ENCODE results near the gene ZNF428. TPM values are rescaled to one million over a fixed set of nuclear protein-coding genes. Genes with fewer than 3 reads are reported as not detected.
"Not testable (repeated sequence)": the region's sequence is repeated elsewhere in the genome, so short reads cannot be mapped to it uniquely, and the experiment has no call there.

Gene ZNF428
- total RNA-seq, 1 donor = 25.0 TPM

GRCh38 chr19:43610493-43610892, 8.9 kb downstream of the ZNF428 start:
- no peak overlapping the region for H3K4me3 ChIP-seq (ENCODE audit: low read depth, low read length)
- TF ChIP-seq, protein P1, sequence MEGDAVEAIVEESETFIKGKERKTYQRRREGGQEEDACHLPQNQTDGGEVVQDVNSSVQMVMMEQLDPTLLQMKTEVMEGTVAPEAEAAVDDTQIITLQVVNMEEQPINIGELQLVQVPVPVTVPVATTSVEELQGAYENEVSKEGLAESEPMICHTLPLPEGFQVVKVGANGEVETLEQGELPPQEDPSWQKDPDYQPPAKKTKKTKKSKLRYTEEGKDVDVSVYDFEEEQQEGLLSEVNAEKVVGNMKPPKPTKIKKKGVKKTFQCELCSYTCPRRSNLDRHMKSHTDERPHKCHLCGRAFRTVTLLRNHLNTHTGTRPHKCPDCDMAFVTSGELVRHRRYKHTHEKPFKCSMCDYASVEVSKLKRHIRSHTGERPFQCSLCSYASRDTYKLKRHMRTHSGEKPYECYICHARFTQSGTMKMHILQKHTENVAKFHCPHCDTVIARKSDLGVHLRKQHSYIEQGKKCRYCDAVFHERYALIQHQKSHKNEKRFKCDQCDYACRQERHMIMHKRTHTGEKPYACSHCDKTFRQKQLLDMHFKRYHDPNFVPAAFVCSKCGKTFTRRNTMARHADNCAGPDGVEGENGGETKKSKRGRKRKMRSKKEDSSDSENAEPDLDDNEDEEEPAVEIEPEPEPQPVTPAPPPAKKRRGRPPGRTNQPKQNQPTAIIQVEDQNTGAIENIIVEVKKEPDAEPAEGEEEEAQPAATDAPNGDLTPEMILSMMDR (IDR thresholded peaks at IDR 0.05; ENCODE audit: insufficient read depth, low read depth, low read length) = no peak
- peak; percentile 42 for DNase-seq (ENCODE audit: low read depth)

- no peak overlapping the region for H3K4me3 ChIP-seq (ENCODE audit: low read depth, low read length)
- DNase-seq (ENCODE audit: low read depth) = no peak
- TF ChIP-seq, protein P1 (IDR thresholded peaks at IDR 0.05; ENCODE audit: insufficient read depth, low read depth, low read length) = no peak
These were observed 9.6 kb downstream of the ZNF428 start for GRCh38 chr19:43609872-43610271.

GRCh38 chr19:43607238-43608205, 11.9 kb downstream of the ZNF428 start:
- DNase-seq (ENCODE audit: low read depth) = no peak
- no peak overlapping the region for H3K4me3 ChIP-seq (ENCODE audit: low read depth, low read length)
- TF ChIP-seq, protein P1 (IDR thresholded peaks at IDR 0.05; ENCODE audit: insufficient read depth, low read depth, low read length) = no peak

GRCh38 chr19:43606569-43607229, 12.7 kb downstream of the ZNF428 start:
- TF ChIP-seq, protein P1 (IDR thresholded peaks at IDR 0.05; ENCODE audit: insufficient read depth, low read depth, low read length) = no peak
- no peak for DNase-seq (ENCODE audit: low read depth)
- H3K4me3 ChIP-seq (ENCODE audit: low read depth, low read length) = no peak overlapping the region

DNA sequence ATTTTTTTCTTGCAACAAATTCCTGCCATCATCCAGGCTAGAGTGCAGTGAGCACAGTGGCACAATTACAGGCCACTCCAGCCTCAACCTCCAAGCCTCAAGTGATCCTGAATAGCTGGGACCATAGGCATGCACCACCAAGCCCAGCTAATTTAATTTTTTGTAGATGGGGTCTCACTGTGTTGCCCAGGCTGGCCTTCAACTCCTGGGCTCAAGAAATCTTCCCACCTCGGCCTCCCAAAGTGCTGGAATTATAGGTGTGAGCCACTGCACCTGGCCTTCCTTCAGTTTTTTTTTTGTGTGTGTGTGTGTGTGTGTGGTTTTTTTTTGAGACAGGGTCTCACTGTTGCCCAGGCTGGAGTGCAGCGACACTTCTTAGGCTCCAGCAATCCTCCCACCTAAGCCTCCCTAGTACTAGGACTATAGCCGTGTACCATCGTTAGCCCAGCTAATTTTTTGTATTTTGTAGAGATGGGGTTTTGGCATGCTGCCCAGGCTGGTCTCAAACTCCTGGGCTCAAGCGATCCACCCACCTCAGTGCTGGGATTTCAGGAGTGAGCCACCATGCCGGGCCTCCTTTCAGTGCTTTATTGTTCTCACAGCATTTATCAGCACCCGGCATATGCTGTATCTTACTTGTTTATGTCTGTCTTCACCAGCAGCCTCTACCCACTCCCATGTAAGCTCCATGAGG, 13.4 kb downstream of the ZNF428 start:
- DNase-seq (ENCODE audit: low read depth) = no peak
- H3K4me3 ChIP-seq (ENCODE audit: low read depth, low read length) = no peak overlapping the region
- TF ChIP-seq, protein P1 (IDR thresholded peaks at IDR 0.05; ENCODE audit: insufficient read depth, low read depth, low read length) = no peak

- DNase-seq (ENCODE audit: low read depth); H3K4me3 ChIP-seq (ENCODE audit: low read depth, low read length): not testable (repeated sequence)
These were observed 19.1 kb downstream of the ZNF428 start for GRCh38 chr19:43600326-43600725.

All from fibroblast of villous mesenchyme (primary cell).